NK-92 (cell line): ENCODE data around the gene ARMCX2.
"Not testable (repeated sequence)": the region's sequence is repeated elsewhere in the genome, so short reads cannot be mapped to it uniquely, and the experiment has no call there.

ENCODE experiments used
- DNase-seq: peaks from one replicate; lab custom pipeline; 2025; ENCODE audit not compliant: unreplicated experiment; lab: John Stamatoyannopoulos, UW

ARMCX2 gene

DNA sequence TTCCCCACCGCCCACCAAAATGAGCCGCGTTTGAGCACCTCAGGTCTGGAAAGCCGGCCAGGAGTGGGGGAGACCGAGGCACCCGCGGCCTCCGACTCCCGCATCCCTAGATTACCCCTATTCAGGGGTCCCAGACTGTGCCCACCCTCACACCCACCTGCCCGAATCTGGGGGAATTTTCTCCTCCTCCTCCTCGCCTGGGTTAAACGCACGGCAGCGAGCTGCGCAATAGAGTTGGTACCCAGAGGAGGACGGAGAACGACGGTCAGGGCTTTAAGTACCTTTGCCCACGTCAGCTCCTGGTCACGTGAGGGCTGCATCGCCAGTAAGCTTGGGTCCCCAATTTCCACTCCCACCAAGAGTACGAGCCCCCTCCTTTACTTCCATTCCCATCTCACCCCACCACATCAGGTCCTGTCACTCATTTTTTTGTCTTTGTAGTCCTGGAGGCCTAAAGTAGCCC lies at the start of gene ARMCX2:
Gene ARMCX2 (minus strand): TSS at position 250 of the 463 bp plus-strand sequence. CDS start 2,262 bp downstream, outside the sequence.
- DNase-seq: no peak

DNA sequence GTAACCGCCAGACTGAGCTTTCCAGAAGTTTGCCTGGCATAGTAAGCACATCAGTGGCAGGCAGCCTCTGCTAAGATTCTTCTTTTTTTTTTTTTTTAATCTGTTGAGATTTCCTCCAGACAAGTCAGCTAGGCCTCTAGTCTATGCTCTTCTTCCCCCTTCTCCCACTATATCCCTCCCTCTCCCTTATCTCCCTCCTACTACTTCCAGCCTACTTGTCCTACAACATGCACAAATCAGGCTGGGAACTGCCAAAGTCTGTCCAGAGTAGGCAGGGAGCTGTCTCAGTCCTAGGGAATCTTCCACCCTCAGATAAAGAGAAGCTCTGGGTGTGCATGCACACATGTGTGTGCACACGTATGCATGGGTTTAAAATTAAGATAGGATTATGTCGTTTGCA lies 49.7 kb upstream of the ARMCX2 start:
- no peak for DNase-seq

DNA sequence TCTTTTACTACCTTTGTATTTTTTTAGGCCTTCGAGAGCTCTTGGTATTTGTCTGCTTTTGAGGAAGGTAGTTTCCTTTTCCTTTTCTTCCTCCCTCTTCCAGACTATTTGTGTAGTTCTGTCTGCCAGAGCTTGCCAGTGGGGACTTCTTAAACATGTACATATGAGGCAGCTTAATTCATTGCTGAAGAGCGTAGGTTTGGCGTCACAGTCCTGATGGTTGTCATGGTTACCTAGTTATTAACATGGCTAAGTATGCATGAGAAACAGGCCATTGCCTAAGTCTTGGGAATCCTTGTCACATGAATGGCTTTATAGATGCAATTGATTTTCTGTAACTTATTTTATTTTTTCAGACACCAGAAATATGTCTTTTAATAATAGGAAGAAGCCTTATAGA lies 48.5 kb upstream of the ARMCX2 start:
- no peak for DNase-seq

DNA sequence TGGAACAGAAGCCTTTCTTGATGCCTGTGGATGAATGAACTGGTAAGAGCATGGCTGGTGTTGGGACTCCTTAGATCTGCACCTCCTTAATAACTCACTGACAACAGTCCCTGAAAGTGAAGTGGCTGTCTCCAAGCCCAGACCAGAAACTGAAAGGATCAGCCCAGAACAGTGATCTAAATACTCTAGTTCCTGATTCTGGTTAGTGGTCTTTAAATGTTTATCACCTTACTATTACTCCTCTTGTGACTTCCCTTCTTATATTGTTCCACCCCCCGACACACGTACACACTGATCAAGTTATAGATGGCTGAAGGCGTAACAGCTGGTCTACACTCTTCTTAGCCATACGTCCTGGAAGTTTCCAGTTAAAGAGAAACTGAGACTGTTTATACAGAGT lies 33.8 kb upstream of the ARMCX2 start:
- no peak for DNase-seq

DNA sequence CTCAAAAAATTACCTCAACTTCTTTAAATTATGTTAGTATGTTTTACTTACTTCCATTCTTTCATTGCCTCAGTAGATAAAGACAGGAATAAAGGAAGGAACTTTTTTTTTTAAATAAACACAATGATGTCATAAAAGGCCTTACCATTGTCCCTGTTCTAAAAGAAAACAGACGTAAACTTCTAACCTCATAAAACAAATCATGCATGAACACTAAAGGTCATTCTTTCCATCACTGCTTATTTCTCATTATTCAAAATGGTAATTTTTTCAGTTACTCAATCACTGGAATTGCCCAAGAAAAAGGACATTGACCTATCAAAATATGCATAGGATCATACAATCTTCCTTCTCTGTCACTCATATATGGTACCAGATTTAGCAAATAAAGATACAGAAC lies 32.2 kb upstream of the ARMCX2 start:
- no peak for DNase-seq

DNA sequence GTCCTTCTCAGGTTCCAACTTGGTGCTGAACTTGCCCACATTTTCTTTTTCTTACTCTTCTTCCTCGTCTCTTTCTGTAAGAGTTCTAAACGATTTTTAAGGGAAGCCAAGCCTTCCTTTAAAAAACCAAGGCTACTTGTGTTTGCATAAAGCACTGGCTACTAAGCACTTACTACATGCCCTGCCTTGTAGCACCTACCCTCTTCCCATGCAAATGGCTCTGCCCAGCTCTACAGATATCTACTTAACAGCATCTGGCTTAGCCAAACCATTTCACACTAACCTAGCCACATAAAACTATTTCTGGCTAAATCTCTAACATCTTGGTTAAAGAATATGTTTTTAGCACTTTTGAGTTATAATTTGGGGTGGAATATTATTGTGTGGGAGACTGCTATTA lies 26.9 kb upstream of the ARMCX2 start:
- no peak for DNase-seq

DNA sequence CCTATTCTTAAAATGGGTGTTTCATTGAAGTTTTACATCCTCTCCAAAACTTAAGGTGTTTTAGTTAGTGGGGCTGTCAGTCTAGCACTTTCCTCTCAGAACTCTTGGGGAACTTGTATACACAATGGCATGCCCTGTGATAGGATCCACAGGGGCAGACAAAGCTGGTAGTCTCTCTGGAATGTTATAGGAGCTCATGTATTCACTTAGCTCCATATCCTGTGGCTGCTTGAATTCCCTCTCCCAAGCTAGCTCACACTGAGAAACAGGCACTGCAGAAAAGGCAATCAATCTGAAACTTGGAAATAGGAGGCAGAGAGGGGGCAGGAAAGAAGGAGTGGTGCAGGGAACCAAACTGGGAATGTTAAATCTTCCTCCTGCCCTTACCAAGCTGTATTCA lies 26.3 kb upstream of the ARMCX2 start:
- no peak for DNase-seq

DNA sequence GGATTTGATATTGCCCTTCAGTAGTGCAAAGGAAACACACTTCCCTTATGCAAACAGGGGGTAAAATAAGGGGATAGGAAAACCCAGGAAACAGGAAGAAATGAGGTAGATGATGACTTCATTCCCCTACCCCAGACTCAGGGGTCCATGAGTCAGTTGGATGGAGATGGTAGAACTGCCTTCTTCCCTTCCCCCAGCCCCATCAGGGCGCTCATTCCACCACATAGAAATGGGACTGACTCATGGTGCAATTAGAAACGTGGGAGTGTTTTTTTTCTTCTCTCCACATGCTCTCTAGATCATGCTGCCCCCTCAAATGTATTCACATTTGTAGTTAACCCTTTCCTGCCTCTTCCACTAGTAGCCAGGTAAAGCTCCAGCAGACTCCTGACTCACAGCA lies 23.1 kb upstream of the ARMCX2 start:
- DNase-seq: no peak

DNA sequence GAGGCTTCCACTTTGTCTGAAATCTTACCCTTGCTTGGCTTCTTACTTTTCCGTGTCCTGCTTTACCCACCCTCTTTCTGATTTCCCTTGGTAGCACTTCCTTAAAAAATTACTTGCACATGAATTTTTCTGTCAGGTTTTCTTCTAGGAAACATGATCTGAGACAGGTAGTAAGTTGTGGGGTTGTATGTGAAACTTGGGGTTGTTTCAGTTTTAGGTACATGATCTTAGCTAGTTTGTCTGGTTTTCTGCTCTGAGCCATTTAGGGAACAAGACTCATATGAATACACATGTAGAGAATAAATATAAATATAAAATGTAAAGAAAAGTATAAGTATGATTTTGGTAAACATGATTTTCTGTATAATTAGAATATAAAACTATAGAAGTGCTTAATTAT lies 17.4 kb upstream of the ARMCX2 start:
- no peak for DNase-seq

DNA sequence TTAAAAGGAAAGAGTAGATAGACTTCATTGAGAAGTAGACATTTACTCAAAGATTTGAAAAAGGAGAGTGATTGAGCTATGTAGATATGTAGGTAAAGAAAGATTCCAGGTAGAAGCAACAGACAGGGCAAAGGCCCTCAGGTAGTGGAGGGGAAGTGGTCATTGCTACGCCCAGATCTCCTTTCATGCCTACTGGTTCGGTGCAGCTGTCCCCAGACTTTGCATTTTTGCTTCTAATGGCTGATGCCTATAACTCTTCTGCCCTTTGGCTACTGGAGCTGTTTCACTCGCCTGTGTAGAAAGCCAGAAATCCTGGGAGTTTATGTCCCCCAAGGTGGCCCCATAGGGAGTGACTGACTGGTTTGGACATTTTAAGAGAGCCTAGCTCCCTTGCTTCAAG lies 16.9 kb upstream of the ARMCX2 start:
- no peak for DNase-seq

DNA sequence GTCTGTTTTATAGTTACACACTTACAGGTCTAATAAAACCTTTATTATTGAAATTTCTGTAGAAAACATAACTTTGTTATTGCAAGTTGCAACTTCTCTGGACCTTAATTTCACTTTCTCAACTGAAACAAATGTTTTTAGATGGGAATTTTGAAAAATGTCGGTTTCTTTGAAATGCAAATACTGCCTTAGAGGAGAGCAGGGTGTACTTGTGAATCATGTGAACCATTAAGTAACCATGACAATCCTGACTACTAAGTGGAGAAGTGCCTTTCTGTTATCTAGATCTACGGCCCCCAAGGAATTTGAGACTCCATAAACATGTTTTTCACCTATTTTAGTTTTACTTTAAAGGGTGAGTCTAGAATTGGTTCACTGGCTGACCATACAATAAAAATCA lies 8.5 kb upstream of the ARMCX2 start:
- DNase-seq: no peak

DNA sequence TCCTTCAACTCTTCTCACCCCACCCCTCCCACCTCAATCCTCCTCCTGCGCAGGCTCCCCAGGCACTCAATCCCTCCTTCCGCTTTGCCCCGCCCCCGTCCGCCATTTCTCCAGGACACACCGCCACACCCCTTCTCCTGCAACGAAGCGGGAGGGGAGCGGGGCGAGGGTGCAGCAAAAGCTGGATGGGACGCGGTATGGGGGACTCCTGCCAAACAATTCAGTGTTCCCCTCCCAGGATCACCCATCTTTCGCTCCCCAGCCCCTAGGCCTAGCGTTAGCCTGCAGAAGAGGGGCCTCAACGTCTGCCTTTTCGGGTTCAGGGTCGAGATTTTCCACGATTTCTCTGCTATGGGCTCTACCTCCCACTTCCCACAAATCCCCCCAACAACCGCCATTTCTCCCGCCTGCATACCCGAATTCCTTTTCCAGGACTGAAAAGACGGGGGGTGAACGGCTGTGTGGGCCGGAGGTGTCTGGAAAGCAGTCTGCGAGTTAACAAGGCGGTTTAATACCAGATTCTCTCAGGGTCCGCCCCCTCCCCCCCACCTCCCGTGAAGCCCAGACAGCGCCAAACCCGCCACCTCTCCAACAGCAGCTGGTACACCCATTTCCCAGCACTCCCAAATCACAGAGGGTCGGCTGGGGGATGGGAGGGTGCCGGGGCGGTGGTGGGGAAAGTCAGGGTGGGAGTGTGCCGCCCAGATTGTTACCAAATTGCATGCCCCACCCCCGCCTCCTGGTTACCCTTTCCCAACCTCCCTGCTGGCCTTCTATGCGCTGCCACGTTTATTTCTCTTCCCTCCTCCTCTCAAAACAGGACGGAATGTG lies 774 bp downstream of the ARMCX2 start:
- no peak for DNase-seq

DNA sequence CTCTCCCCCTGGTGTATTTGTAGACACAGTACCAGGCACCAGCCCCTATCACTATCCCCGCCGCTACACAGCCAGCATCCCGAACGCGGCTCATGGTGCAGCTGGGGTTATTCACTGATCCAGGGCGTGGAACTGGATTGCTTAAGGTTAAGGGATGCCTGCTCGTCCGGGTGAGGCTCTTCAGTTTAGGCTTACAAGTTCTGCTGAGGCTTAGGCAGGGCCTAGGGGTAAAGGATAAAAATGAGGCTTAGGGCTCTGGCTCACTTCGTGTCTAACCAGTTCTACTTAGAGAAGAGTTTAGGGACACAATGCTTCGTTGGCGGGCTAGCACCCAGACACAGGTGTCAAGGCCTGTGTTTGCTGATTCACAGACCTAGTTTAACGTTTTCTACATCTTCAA lies 2.2 kb downstream of the ARMCX2 start:
- no peak for DNase-seq

DNA sequence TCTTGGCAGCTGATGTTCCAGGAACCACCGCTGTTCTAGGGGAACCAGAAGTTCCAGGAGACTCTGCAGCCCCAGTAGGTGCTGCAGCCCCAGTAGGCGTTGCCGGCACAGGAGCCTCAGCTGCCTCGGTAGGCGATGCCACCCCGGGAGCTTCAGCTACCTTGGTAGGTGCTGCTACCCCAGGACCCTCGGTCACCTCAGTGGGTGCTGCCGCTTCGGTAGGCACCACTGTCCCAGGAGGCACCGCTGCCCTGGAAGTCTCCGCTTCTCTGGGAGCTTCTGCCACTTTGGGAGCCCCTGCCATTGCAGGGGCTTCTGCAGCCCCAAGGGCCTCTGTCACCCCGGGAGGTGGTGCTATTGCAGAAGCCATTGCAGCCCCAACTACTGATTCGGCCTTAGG lies 2.8 kb downstream of the ARMCX2 start:
- no peak for DNase-seq

DNA sequence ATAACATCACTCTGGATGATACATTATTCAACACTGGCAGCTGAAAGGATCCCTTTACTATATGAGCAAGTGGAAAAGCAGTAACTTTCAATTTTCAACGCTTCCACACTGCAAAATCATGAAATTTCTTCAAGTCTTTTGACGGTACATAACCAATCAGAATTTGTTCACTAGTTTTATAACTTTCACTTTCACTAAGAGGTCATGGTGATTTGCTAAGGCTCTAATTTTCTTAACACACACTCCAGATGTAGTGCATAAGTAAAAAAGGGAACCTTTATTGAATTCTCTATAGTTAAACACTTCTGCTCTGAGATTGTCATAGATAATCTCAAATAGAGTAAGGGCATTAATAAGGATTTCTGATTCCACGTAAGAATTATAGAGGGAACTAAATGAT lies 4.1 kb downstream of the ARMCX2 start:
- no peak for DNase-seq

DNA sequence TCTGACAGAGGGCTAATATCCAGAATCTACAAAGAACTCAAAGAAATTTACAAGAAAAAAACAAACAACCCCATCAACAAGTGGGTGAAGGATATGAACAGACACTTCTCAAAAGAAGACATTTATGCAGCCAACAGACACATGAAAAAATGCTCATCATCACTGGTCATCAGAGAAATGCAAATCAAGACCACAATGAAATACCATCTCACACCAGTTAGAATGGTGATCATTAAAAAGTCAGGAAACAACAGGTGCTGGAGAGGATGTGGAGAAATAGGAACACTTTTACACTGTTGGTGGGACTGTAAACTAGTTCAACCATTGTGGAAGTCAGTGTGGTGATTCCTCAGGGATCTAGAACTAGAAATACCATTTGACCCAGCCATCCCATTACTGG lies 11.9 kb downstream of the ARMCX2 start:
- not testable (repeated sequence) for DNase-seq

DNA sequence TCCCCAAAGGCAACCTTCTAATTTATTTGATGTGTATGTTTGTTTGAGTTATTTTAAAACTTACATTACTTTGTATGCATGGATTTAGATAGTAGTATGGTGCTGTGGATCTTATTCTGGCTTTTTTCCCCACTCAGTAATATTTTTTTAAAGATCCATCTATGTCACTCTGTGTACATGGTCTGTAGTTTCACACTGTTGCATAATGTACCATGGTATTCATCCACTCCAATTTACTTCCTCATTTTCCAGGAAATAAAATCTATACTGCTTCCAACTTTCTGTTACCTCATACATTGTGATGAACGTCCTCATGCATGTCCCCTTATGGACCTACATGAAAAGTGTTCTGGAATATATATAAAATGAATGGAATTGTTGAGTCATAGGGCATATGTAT lies 17.6 kb downstream of the ARMCX2 start:
- DNase-seq: no peak

DNA sequence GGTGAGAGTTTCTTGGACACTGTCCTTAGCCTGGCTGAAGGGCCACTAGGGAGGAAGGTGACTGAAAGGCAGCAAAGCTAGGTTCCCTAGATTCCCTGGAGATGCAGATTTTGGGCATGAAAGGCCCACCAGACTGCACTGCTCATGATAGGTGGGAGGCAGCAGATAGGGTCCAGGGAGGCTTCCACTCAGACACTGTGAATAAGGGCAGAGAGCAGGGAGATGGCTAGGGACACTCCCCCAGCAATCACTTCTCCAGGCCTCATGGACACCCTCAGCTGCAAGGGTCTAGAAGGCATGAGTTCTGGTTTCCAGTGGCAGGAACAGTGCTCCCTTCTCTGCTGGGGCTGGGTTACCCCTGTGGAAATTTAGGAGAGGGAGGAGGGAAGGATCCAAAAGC lies 20.1 kb downstream of the ARMCX2 start:
- no peak for DNase-seq

DNA sequence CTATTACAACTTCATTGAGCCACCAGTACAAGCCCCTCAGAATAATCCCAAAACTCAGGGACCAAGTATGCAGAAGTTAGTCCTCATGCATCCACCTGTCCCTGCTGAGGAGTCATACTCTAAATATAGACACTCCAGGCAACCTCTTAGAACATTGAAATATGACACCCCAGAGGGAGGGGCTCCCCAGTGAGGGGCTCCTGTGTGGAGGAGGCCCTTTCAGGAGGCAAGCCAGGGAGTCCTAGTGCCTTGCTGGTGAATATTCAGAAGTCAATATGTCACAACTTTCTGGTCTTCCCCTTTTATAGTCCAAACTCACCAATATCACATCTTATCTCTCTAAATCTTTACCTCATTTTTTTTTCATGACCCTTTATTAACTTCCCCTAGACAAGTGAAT lies 40.3 kb downstream of the ARMCX2 start:
- DNase-seq: no peak

DNA sequence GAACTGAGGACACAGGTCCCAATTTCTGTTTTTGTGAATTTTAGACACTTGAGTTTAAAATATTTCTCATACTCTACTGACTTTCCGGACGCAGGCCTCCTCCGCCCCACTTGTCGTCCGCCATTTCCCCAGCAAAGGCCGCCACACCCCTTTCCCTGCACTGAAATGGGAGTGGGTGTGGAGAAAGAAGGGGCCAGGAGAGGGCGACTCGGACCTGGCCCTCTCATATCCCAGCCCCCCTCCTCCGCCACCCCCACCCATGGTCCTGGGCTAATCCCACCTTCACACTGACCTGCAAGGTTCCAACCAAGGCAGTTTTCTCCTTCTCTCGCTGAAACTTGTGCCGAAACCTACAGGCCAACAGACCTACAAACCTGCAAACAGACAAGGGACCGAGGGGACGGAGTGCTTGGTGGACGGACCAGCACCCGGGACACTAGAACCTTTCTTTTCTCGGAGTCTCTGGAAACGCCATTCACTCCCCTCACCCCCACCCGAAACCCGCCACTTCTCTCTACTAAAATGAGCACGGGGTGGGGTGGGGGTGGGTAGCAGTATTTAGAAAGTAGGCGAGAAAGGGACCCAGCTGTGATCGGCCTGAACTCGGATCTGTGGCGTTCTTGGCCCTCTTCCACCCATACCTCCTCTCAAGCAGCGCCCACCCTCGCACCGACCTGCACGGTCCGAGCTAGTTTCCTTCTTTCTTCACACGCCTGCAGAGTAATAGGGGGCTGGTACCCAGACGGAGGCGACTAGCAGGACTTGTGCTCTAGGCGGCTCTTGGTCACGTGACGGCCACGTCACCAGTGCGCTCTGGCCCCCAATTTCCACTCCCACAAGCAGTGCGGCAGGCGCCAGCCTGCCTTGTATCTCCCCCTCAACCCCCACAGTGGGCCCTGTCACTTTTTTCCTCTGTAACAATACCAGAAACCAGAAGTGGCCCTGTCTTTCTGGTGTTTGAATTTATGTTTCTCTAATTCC lies 42.1 kb downstream of the ARMCX2 start, which contains the start of gene ARMCX6:
Gene ARMCX6 (minus strand): TSS at position 790 of the 981 bp plus-strand sequence. CDS start 1,380 bp downstream, outside the sequence.
- DNase-seq: no peak

DNA sequence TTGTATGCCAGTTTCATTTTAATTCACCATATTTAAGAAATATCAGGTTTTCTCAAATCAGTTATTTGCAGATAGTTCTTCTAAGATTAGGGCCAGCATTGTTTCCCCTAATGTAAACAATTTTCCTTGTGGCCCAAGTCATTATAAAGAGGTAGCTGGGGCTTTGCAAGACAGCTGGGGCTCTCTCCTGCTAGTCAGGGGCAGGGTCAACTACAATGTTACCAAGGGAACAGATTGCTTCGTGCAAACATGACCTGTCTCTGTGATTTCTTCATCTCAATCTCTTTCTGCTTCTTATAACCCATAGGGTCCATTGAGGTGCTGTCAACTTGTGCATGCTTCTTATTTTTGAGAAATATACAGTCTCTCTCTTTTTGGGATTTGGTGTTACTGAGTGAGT lies 53.9 kb downstream of the ARMCX2 start:
- no peak for DNase-seq
